AG09309 (cell line): ENCODE measurements around the gene GRHL3.

Experiments used
- DNase-seq: peaks from one replicate; pipeline ENCODE4 v3.0.0-alpha.2; 2010; ENCODE audit warnings: low read depth
- H3K4me3 ChIP-seq: 2 replicates; pipeline ENCODE4 v1.5.1; 2011; ENCODE audit warnings: mild to moderate bottlenecking, low read depth, low read length, moderate library complexity; ENCODE audit not compliant: control insufficient read depth
- TF ChIP-seq, protein P1 (sequence below): IDR thresholded peaks from 2 replicates; pipeline ENCODE4 v1.5.1; 2011; ENCODE audit warnings: mild to moderate bottlenecking, low read depth, low read length, inconsistent platforms; ENCODE audit not compliant: insufficient read depth, control insufficient read depth; ENCODE audit errors: missing control alignments

The GRHL3 gene

DNA sequence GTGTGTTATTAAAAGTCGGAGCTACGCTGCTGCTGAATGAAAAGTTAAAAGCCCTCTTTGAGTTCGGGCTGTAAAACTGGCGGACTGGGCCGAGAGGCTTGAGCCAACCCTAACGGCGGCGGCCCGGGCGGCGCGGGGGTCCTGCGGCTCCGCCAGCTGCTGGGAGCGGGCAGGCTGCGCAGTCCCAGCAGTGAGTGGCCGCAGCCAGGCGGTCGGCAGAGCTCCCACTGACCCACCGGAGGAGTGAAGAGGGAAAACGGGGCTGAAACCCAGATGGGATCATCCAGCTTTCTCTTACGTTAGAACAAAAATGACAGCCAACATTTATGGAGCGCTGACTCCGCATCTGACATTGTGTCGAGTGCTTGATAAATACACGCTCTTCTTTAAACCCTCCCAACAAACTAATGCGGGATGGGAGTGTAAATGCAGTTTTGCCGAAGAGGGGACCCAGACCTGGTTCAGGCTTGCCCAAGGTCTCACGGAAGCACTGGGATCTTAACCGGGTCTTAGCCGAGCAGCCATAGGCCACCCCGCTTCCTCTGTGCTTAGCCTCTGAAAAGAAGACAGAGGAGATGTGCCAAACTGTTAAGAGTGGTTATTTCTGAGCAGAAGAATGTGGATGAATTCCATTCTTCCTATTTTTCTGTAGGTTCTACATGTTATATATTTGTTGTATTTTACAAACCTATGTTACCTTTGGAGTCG is 3.5 kb downstream of the GRHL3 start:
- TF ChIP-seq, protein P1, sequence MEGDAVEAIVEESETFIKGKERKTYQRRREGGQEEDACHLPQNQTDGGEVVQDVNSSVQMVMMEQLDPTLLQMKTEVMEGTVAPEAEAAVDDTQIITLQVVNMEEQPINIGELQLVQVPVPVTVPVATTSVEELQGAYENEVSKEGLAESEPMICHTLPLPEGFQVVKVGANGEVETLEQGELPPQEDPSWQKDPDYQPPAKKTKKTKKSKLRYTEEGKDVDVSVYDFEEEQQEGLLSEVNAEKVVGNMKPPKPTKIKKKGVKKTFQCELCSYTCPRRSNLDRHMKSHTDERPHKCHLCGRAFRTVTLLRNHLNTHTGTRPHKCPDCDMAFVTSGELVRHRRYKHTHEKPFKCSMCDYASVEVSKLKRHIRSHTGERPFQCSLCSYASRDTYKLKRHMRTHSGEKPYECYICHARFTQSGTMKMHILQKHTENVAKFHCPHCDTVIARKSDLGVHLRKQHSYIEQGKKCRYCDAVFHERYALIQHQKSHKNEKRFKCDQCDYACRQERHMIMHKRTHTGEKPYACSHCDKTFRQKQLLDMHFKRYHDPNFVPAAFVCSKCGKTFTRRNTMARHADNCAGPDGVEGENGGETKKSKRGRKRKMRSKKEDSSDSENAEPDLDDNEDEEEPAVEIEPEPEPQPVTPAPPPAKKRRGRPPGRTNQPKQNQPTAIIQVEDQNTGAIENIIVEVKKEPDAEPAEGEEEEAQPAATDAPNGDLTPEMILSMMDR, result no peak
- peak overlapping the region; percentile 39 for H3K4me3 ChIP-seq
- no peak for DNase-seq

DNA sequence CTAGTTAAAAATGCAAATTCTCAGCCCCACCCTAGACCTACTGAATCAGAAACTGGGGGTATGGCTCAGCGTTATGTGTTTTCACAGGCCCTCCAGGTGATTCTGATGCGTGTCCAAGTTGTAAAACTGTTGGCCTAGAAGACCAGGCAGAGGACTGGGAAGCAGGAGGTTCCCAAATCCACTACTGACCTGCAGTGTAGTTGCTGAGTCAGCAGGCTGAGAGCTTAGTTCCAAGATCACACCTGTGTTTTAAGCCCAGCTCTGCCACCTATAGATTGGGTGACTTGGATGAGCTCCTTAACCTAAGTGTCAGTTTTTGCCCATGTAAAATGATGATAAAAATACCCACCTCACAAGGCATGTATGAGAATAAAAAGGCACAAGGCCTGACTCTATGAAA is 4.1 kb downstream of the GRHL3 start:
- no peak for DNase-seq
- TF ChIP-seq, protein P1, result no peak
- H3K4me3 ChIP-seq, result no peak overlapping the region

DNA sequence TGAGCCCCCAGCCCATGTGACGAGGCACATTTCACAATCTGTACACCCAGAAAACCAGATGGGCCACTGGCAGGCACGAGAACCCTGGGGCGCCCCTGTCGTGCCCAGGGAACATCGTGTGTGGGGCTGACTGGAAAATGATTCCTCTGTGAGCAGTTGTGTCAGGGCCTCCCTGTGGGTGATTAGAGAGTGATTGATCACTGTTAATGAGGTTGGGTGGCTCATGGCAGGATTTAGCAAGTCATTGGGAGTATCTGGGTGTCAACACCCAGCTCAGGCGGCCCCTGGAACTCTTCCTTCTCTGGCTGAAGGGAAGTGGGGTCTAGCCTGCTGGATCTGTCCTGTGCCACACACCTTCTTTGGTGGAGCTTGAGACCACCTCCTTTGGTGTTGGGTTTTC is 5.7 kb downstream of the GRHL3 start:
- DNase-seq, result no peak
- TF ChIP-seq, protein P1, result no peak
- no peak overlapping the region for H3K4me3 ChIP-seq

DNA sequence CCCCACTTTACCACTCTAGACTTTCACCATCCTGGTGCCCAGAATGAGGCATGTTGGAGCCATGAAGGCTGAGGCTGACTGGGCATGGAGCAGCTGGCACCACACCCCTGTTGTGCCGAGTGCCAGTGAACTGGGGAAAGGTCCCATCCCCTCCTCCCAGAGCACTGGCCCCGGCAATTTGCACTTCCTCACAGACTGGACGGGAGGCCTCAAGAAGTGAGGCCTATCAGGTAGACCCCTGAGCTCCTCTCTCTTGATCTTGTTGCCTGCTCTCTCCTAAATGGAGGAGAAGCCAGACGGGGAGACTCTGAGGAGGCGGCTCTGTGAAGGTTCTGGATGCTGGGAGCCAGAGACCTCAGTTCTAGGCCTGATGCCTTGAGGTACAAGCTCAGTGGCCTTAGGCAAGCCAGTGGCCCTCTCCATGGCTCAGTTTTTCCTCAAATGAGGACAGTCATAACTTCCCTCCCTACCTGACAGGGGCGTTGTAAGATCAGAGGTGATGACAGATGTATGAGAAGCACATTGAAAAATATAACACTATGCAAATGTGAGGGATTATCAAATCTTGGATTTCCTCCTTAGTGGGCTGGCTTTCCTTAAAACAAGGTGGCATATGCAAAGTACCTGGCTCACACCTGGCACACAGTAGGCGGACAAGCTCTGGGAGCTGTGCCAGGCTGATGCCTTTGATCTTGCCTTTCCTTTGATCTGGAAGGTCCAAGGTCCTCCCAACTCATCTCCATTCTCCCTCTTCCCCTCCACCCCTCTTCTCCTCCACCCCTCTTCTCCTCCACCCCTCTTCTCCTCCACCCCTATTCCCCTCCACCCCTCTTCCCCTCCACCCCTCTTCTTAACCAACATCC is 6.7 kb downstream of the GRHL3 start:
- TF ChIP-seq, protein P1, result no peak
- DNase-seq, result no peak
- no peak overlapping the region for H3K4me3 ChIP-seq

DNA sequence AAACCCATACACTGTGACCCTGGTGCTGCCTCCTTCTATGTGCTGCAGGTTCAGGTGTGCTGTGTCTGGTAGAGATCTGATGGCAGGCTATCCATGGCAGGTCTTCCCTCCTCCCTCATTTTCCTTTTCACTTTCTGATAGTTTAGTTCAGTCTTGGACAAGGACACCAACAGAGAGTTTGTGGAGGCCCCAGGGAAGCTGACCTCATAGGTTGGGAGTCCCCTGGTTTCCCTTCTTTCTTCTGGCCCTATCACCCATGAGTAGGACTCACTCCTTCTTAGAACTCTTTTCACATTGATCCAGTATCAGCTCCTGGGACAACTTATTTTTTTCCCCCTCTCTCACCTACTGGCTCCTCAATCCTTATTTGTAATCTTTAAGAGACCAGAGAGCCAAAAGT is 8.3 kb downstream of the GRHL3 start:
- no peak overlapping the region for H3K4me3 ChIP-seq
- DNase-seq, result no peak
- TF ChIP-seq, protein P1, result no peak

DNA sequence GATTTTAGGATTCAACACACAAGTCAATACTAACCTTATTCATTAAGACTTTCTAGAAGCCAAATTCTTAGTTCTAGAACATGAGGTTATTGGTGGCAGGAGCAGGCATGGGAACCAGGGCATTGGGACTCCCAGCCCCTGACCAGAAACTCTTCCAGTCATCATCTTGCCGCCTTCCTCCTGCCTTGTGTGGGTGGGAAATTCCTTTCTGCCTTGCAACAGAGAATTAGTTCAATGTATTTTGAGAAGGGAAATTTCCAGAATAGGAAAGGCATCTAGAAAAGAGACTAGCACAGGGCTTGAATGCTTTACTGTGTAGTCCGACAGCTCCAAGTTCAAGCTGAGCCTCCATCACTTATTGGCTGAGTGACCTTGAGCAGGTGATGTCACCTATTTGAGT is 8.7 kb downstream of the GRHL3 start:
- no peak overlapping the region for H3K4me3 ChIP-seq
- TF ChIP-seq, protein P1, result no peak
- no peak for DNase-seq

DNA sequence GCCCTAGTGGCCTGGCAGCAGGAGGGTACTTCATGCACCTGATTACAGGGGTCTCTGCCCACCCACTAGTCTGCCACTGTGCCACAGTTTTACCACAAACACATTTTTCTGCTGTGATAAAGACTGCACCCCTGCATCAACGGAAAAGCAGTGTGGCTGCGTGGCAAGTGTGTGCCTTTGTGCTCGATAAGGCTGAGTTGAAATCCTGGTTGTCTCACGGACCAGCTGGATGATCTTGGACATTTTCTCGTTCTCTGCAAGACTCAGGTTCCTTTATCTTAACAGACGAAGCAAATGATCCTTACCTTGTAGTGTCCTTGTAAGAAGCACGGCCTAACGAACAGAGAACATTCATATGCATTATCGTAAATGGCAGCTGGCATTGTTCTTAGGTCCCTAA is 10.2 kb downstream of the GRHL3 start:
- no peak for DNase-seq
- TF ChIP-seq, protein P1, result no peak
- H3K4me3 ChIP-seq, result no peak overlapping the region
